ENCODE data around the gene MICAL3.

- TF ChIP-seq CTCF (IDR thresholded peaks at IDR 0.05), result no peak
- no peak for TF ChIP-seq POLR2A (IDR thresholded peaks at IDR 0.05)
These were observed 234.8 kb downstream of the MICAL3 start for GRCh38 chr22:17789379-17790200.
